Uterus (tissue), 4 donors: Measurements from ENCODE around the gene SPRR2D. TPM values are rescaled to one million over a fixed set of nuclear protein-coding genes. Genes with fewer than 3 reads are reported as not detected.

Source experiments
- DNase-seq, 2 donors: peaks; one replicate each; pipeline ENCODE4 v3.0.0-alpha.2; 2019 to 2020
- H3K27ac ChIP-seq, 2 donors: fragments of 200-600 bp; sonication (generic); 1 replicate in 1 of 2; 2 replicates in 1 of 2; pipeline ENCODE4 v1.5.1; 2016 to 2018
- H3K27me3 ChIP-seq, 2 donors: fragments of 200-600 bp; sonication (generic); one replicate each; pipeline ENCODE4 v1.5.1; 2018 to 2019; ENCODE audit warnings: control low read depth in 1 of 2
- H3K36me3 ChIP-seq, 2 donors: fragments of 200-600 bp; sonication (generic); one replicate each; pipeline ENCODE4 v1.5.1; 2019; ENCODE audit warnings: control low read depth in 1 of 2
- H3K4me1 ChIP-seq, 2 donors: fragments of 200-600 bp; sonication (generic); one replicate each; pipeline ENCODE4 v1.5.1; 2018 to 2019; ENCODE audit warnings: control low read depth in 1 of 2
- H3K4me3 ChIP-seq, 2 donors: fragments of 200-600 bp; sonication (generic); 1 replicate in 1 of 2; 2 replicates in 1 of 2; pipeline ENCODE4 v1.5.1; 2018 to 2019; ENCODE audit warnings: mild to moderate bottlenecking in 1 of 2
- H3K9me3 ChIP-seq, 2 donors: fragments of 200-600 bp; sonication (generic); one replicate each; pipeline ENCODE4 v1.5.1; 2019; ENCODE audit warnings: control low read depth in 1 of 2
- POLR2A ChIP-seq, 2 donors: fragments of 450-650 bp; IDR thresholded peaks; one replicate each; pipeline ENCODE4 v1.6.1; 2016; ENCODE audit warnings: antibody characterized with exemption in 2 of 2, mild to moderate bottlenecking in 1 of 2, moderate library complexity in 1 of 2
- intact Hi-C: fragments of 100-400 bp; cut with DNase I; formaldehyde crosslinking; loops from one replicate; pipeline ENCODE4 v1.15.1; 2023; ENCODE audit warnings: low total_unique reads
- total RNA-seq, 4 donors: library from RNA; depleted of rRNA in 3 of 4; stranded (reverse); fragments of >200 nt in 3 of 4; gene quantifications; one replicate each; pipeline versions ENCODE4 v1.1.0 to v1.2.4, GENCODE V29; 2014 to 2023
- TF ChIP-seq, protein P1 (sequence below), 4 experiments: fragments of 200-600 bp in 2 of 4; fragments of 450-650 bp in 2 of 4; sonication (generic) in 2 of 4; IDR thresholded peaks; one replicate each; pipeline ENCODE4 v1.5.1; 2016 to 2019; ENCODE audit warnings: antibody characterized with exemption in 4 of 4, mild to moderate bottlenecking in 2 of 4, moderate library complexity in 1 of 4
- donor health status: DM: yes; HTN: yes; CAD: no.

Gene SPRR2D
- total RNA-seq, 4 donors from 2014 or later: not detected

- H3K27me3 ChIP-seq: no peaks in the 10 kb centered on the region
- no peaks in the 10 kb centered on the region for H3K4me1 ChIP-seq
- intact Hi-C loops: no loop called here
- DNase-seq: no peak
- H3K4me3 ChIP-seq: no peak overlapping the region
- no peaks in the 10 kb centered on the region for H3K9me3 ChIP-seq
- H3K27ac ChIP-seq: no peak overlapping the region
- no peaks in the 10 kb centered on the region for H3K36me3 ChIP-seq
- no peak for TF ChIP-seq POLR2A (IDR thresholded peaks at IDR 0.05)
- TF ChIP-seq, protein P1, sequence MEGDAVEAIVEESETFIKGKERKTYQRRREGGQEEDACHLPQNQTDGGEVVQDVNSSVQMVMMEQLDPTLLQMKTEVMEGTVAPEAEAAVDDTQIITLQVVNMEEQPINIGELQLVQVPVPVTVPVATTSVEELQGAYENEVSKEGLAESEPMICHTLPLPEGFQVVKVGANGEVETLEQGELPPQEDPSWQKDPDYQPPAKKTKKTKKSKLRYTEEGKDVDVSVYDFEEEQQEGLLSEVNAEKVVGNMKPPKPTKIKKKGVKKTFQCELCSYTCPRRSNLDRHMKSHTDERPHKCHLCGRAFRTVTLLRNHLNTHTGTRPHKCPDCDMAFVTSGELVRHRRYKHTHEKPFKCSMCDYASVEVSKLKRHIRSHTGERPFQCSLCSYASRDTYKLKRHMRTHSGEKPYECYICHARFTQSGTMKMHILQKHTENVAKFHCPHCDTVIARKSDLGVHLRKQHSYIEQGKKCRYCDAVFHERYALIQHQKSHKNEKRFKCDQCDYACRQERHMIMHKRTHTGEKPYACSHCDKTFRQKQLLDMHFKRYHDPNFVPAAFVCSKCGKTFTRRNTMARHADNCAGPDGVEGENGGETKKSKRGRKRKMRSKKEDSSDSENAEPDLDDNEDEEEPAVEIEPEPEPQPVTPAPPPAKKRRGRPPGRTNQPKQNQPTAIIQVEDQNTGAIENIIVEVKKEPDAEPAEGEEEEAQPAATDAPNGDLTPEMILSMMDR (IDR thresholded peaks at IDR 0.05): no peak
Measured at GRCh38 chr1:153049211-153049610, 8.3 kb upstream of the SPRR2D start.

GRCh38 chr1:153035211-153035610 lies 5.7 kb downstream of the SPRR2D start:
- TF ChIP-seq, protein P1 (IDR thresholded peaks at IDR 0.05): no peak
- TF ChIP-seq POLR2A (IDR thresholded peaks at IDR 0.05): no peak
- no peak overlapping the region for H3K27ac ChIP-seq
- no peaks in the 10 kb centered on the region for H3K36me3 ChIP-seq
- H3K4me3 ChIP-seq: no peak overlapping the region
- DNase-seq: no peak
- no peaks in the 10 kb centered on the region for H3K4me1 ChIP-seq
- H3K27me3 ChIP-seq: no peaks in the 10 kb centered on the region
- H3K9me3 ChIP-seq: no peaks in the 10 kb centered on the region
- intact Hi-C loops: no loop called here

GRCh38 chr1:153032677-153033308 lies 8.1 kb downstream of the SPRR2D start:
- TF ChIP-seq POLR2A (IDR thresholded peaks at IDR 0.05): no peak
- TF ChIP-seq, protein P1 (IDR thresholded peaks at IDR 0.05): no peak
- DNase-seq: no peak
- intact Hi-C loops: no loop called here
- Histone ChIP-seq H3K27ac (no peak overlapping the region), H3K27me3 (no peaks in the 10 kb centered on the region), H3K4me1 (no peaks in the 10 kb centered on the region), H3K9me3 (no peaks in the 10 kb centered on the region), H3K4me3 (no peak overlapping the region), H3K36me3 (no peaks in the 10 kb centered on the region)

- Histone ChIP-seq H3K9me3 (no peaks in the 10 kb centered on the region), H3K4me1 (no peaks in the 10 kb centered on the region), H3K4me3 (no peak overlapping the region), H3K27me3 (no peaks in the 10 kb centered on the region), H3K36me3 (no peaks in the 10 kb centered on the region), H3K27ac (no peak overlapping the region)
- no peak for DNase-seq
- intact Hi-C loops: no loop called here
- TF ChIP-seq POLR2A (IDR thresholded peaks at IDR 0.05): no peak
- TF ChIP-seq, protein P1 (IDR thresholded peaks at IDR 0.05): no peak
Measured at GRCh38 chr1:153032073-153032472, 8.8 kb downstream of the SPRR2D start.

DNA sequence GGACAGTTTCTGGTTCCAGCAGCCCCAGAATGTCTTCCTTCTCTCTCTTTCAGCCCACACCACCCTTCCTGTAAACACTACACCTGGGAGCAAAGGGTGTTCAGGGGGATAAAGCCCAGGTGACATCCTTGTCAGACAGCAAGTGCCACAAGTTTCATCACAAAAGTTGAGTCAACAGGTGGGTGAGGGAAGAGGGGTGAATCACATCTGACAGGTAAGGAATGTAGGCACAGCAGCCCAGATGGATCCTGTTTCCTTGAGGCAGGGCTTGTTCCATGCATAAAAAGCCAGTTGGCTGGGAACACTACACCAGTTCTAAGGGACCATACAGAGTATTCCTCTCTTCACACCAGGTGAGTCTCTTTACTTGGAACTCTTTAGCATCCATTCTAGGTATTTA lies 10.0 kb downstream of the SPRR2D start, which contains the start of gene SPRR1B:
Gene SPRR1B, plus strand, starts transcription at position 309 of the 400 bp plus-strand sequence. CDS start 1,143 bp downstream, outside the sequence.
- H3K9me3 ChIP-seq: no peaks in the 10 kb centered on the region
- TF ChIP-seq, protein P1 (IDR thresholded peaks at IDR 0.05): no peak
- TF ChIP-seq POLR2A (IDR thresholded peaks at IDR 0.05): no peak
- H3K27me3 ChIP-seq: no peaks in the 10 kb centered on the region

More for the DNA sequence above, 10.0 kb downstream of the SPRR2D start, which contains the start of gene SPRR1B:
- no peaks in the 10 kb centered on the region for H3K4me1 ChIP-seq
- H3K27ac ChIP-seq: no peak within 1 kb of the TSS
- no peak within 1 kb of the TSS for H3K4me3 ChIP-seq
- DNase-seq: no peak
- H3K36me3 ChIP-seq: no peaks in the 10 kb centered on the region
- intact Hi-C loops: no loop called here
